ENCODE results near the gene SRPK3.

DNA sequence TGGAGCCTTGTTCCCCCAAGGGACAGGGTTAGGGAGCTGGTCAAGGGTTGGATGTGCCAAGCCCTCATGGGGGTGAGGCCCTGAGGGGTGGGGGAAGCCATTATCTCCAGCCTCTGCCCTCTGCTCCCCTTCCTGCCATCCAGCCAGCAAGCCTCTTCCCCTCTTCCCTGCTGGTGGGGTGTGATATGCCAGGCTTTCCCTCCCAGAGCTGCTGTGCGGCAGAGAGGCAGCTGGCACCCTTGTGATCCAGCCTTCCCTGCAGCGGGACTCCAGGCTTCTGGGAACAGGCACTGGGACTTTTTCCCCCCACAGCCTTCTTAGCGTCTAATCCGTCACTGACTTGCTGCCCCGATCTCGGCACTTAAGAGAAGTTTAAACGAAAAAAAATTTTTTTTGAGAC, 19.9 kb downstream of the SRPK3 start:
- TF ChIP-seq, protein P1, sequence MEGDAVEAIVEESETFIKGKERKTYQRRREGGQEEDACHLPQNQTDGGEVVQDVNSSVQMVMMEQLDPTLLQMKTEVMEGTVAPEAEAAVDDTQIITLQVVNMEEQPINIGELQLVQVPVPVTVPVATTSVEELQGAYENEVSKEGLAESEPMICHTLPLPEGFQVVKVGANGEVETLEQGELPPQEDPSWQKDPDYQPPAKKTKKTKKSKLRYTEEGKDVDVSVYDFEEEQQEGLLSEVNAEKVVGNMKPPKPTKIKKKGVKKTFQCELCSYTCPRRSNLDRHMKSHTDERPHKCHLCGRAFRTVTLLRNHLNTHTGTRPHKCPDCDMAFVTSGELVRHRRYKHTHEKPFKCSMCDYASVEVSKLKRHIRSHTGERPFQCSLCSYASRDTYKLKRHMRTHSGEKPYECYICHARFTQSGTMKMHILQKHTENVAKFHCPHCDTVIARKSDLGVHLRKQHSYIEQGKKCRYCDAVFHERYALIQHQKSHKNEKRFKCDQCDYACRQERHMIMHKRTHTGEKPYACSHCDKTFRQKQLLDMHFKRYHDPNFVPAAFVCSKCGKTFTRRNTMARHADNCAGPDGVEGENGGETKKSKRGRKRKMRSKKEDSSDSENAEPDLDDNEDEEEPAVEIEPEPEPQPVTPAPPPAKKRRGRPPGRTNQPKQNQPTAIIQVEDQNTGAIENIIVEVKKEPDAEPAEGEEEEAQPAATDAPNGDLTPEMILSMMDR (conservative IDR thresholded peaks at IDR 0.05; ENCODE audit: low read length) = no peak
- TF ChIP-seq EZH2phosphoT487 (IDR thresholded peaks at IDR 0.05; ENCODE audit: borderline replicate concordance, low read depth, low read length) = no peak
